ENCODE measurements around the gene HACD3. TPM values are rescaled to one million over a fixed set of nuclear protein-coding genes. Genes with fewer than 3 reads are reported as not detected.

The HACD3 gene
- 10 to 100 TPM; 15.0 to 25.8 (median 23.7) TPM for polyA plus RNA-seq (ENCODE audit: low read depth in 6 of 6)

GRCh38 chr15:65530318-65531111, at the start of gene HACD3:
Gene HACD3 (plus strand): TSS chr15:65530463. CDS start chr15:65530632, 169 bp downstream.
- DNase-seq = peak; percentile 88
- Mint-ChIP-seq H3K27ac (peak within 1 kb of the TSS; percentile 18 to 91 (median 80)), H3K4me3 (peak within 1 kb of the TSS; percentile 81 to 93 (median 87)), H3K27me3 (no peaks in the 10 kb centered on the region), H3K4me1 (peaks cover 15 to 29% (median 17%) of the 10 kb centered on the region in 3 donors), H3K36me3 (no peaks in the 10 kb centered on the region), H3K9me3 (no peaks in the 10 kb centered on the region)
- ATAC-seq (ENCODE audit: low read depth in 2 of 2) = peak; percentile 95

GRCh38 chr15:65484876-65485275, 45.4 kb upstream of the HACD3 start:
- Mint-ChIP-seq H3K9me3 (no peaks in the 10 kb centered on the region), H3K27me3 (no peaks in the 10 kb centered on the region), H3K4me3 (no peak overlapping the region), H3K27ac (no peak overlapping the region), H3K36me3 (peaks cover 0 to 9% of the 10 kb centered on the region in 2 donors), H3K4me1 (no peaks in the 10 kb centered on the region)
- DNase-seq (no peak), ATAC-seq (ENCODE audit: low read depth in 2 of 2) (no peak)

GRCh38 chr15:65494076-65494475, 36.2 kb upstream of the HACD3 start:
- no peak overlapping the region for H3K27ac Mint-ChIP-seq

GRCh38 chr15:65509321-65509720, 20.9 kb upstream of the HACD3 start:
- H3K4me1 Mint-ChIP-seq = peaks cover 7 to 18% (median 15%) of the 10 kb centered on the region in 3 donors
- no peak for ATAC-seq (ENCODE audit: low read depth in 2 of 2)

More at GRCh38 chr15:65494076-65494475, 36.2 kb upstream of the HACD3 start:
- no peak overlapping the region for H3K4me3 Mint-ChIP-seq
- H3K36me3 Mint-ChIP-seq = peaks cover 0 to 8% of the 10 kb centered on the region in 2 donors
- H3K4me1 Mint-ChIP-seq = no peaks in the 10 kb centered on the region
- no peaks in the 10 kb centered on the region for H3K27me3 Mint-ChIP-seq
- ATAC-seq (ENCODE audit: low read depth in 2 of 2) (no peak), DNase-seq (no peak)
- no peaks in the 10 kb centered on the region for H3K9me3 Mint-ChIP-seq

GRCh38 chr15:65512189-65512588, 18.1 kb upstream of the HACD3 start:
- Mint-ChIP-seq H3K27me3 (no peaks in the 10 kb centered on the region), H3K4me3 (peak overlapping the region in 1 of 8 donors; percentile 61), H3K27ac (no peak overlapping the region), H3K9me3 (no peaks in the 10 kb centered on the region), H3K4me1 (peaks cover 16 to 43% (median 29%) of the 10 kb centered on the region in 3 donors), H3K36me3 (no peaks in the 10 kb centered on the region)
- ATAC-seq (ENCODE audit: low read depth in 2 of 2) = no peak
- DNase-seq = no peak

More at GRCh38 chr15:65509321-65509720, 20.9 kb upstream of the HACD3 start:
- Mint-ChIP-seq H3K9me3 (no peaks in the 10 kb centered on the region), H3K4me3 (no peak overlapping the region), H3K27me3 (no peaks in the 10 kb centered on the region), H3K27ac (no peak overlapping the region), H3K36me3 (no peaks in the 10 kb centered on the region)
- DNase-seq = no peak

GRCh38 chr15:65512807-65513416, 17.4 kb upstream of the HACD3 start:
- DNase-seq (no peak), ATAC-seq (ENCODE audit: low read depth in 2 of 2) (no peak)
- Mint-ChIP-seq H3K36me3 (no peaks in the 10 kb centered on the region), H3K9me3 (peaks cover 0 to 2% (median 0%) of the 10 kb centered on the region in 7 donors), H3K27me3 (no peaks in the 10 kb centered on the region), H3K27ac (peak overlapping the region in 2 of 6 donors; percentile 44 to 84), H3K4me1 (peaks cover 20 to 48% (median 35%) of the 10 kb centered on the region in 3 donors), H3K4me3 (peak overlapping the region in 1 of 8 donors; percentile 61)

GRCh38 chr15:65516997-65517865, 13.0 kb upstream of the HACD3 start, which contains the start of gene DPP8:
Gene DPP8 (minus strand): TSS chr15:65517689. CDS start chr15:65512553, 5,136 bp downstream.
- H3K4me3 Mint-ChIP-seq = peak within 1 kb of the TSS; percentile 84 to 97 (median 94)
- H3K27me3 Mint-ChIP-seq = no peaks in the 10 kb centered on the region
- DNase-seq = peak; percentile 92
- peak; percentile 90 to 91 for ATAC-seq (ENCODE audit: low read depth in 2 of 2)
- peaks cover 0 to 2% (median 0%) of the 10 kb centered on the region in 7 donors for H3K9me3 Mint-ChIP-seq
- H3K36me3 Mint-ChIP-seq = no peaks in the 10 kb centered on the region
- H3K27ac Mint-ChIP-seq = peak within 1 kb of the TSS; percentile 81 to 98 (median 94)
- H3K4me1 Mint-ChIP-seq = peaks cover 15 to 47% (median 27%) of the 10 kb centered on the region in 3 donors

- ATAC-seq (ENCODE audit: low read depth in 2 of 2) = no peak
- no peaks in the 10 kb centered on the region for H3K27me3 Mint-ChIP-seq
- no peaks in the 10 kb centered on the region for H3K36me3 Mint-ChIP-seq
- DNase-seq = no peak
- H3K9me3 Mint-ChIP-seq = peaks cover 0 to 2% (median 0%) of the 10 kb centered on the region in 7 donors
- peak overlapping the region; percentile 7 to 94 (median 58) for H3K27ac Mint-ChIP-seq
- peaks cover 15 to 41% (median 21%) of the 10 kb centered on the region in 3 donors for H3K4me1 Mint-ChIP-seq
- peak overlapping the region; percentile 84 to 97 (median 94) for H3K4me3 Mint-ChIP-seq
These were observed 12.4 kb upstream of the HACD3 start for GRCh38 chr15:65517866-65518207.

- Mint-ChIP-seq H3K36me3 (no peaks in the 10 kb centered on the region), H3K27ac (no peak overlapping the region), H3K27me3 (no peaks in the 10 kb centered on the region), H3K4me3 (peak overlapping the region in 2 of 8 donors; percentile 35 to 43), H3K9me3 (peaks cover 0 to 2% (median 0%) of the 10 kb centered on the region in 7 donors), H3K4me1 (peaks cover 13 to 32% (median 21%) of the 10 kb centered on the region in 3 donors)
- DNase-seq = no peak
- ATAC-seq (ENCODE audit: low read depth in 2 of 2) = no peak
These were observed 11.5 kb upstream of the HACD3 start for GRCh38 chr15:65518633-65519285.

- ATAC-seq (ENCODE audit: low read depth in 2 of 2) = no peak
- H3K27ac Mint-ChIP-seq = no peak overlapping the region
- H3K9me3 Mint-ChIP-seq = peaks cover 0 to 2% (median 0%) of the 10 kb centered on the region in 7 donors
- peaks cover 9 to 12% (median 11%) of the 10 kb centered on the region in 3 donors for H3K4me1 Mint-ChIP-seq
- H3K27me3 Mint-ChIP-seq = no peaks in the 10 kb centered on the region
- no peak for DNase-seq
- peak overlapping the region in 1 of 8 donors; percentile 67 for H3K4me3 Mint-ChIP-seq
- no peaks in the 10 kb centered on the region for H3K36me3 Mint-ChIP-seq
These were observed 8.9 kb upstream of the HACD3 start for GRCh38 chr15:65521350-65521749.

- Mint-ChIP-seq H3K4me3 (no peak overlapping the region), H3K4me1 (no peaks in the 10 kb centered on the region), H3K27ac (no peak overlapping the region), H3K27me3 (no peaks in the 10 kb centered on the region), H3K36me3 (no peaks in the 10 kb centered on the region), H3K9me3 (no peaks in the 10 kb centered on the region)
- DNase-seq = no peak
- ATAC-seq (ENCODE audit: low read depth in 2 of 2) = no peak
These were observed 6.0 kb upstream of the HACD3 start for GRCh38 chr15:65524226-65524625.

- no peaks in the 10 kb centered on the region for H3K9me3 Mint-ChIP-seq
- no peaks in the 10 kb centered on the region for H3K27me3 Mint-ChIP-seq
- H3K36me3 Mint-ChIP-seq = no peaks in the 10 kb centered on the region
- no peak overlapping the region for H3K27ac Mint-ChIP-seq
- no peak overlapping the region for H3K4me3 Mint-ChIP-seq
- ATAC-seq (ENCODE audit: low read depth in 2 of 2) (no peak), DNase-seq (no peak)
- peaks cover 4 to 7% (median 7%) of the 10 kb centered on the region in 3 donors for H3K4me1 Mint-ChIP-seq
These were observed 4.6 kb upstream of the HACD3 start for GRCh38 chr15:65525622-65526021.

Data from naive B cell (primary cell).